Measurements from ENCODE around the gene MUSTN1.

The MUSTN1 gene

DNA sequence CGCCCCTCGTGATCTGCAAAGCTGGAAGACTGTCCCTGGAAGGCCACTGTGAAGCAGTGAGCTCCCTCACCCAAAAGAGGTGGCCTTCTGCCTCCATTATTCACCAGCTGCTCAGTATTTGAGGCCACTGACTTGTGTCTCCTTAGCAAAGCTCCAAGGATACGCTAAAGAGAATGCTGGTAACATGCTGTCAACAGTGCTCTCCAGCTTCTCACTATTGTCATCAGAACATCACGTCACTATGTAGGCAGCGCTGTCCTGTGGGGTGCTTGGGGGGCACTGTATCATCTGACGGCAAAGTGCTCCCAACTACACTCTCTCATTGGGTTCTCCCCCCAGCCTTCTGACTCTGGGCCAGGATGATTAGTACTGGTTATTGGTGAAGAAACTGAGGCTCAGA lies 18.6 kb downstream of the MUSTN1 start:
- no peak overlapping the region for H3K9ac ChIP-seq (ENCODE audit: low read depth, low read length)
- no peaks in the 10 kb centered on the region for H3K27me3 ChIP-seq (ENCODE audit: insufficient read depth, low read length, poor library complexity)

DNA sequence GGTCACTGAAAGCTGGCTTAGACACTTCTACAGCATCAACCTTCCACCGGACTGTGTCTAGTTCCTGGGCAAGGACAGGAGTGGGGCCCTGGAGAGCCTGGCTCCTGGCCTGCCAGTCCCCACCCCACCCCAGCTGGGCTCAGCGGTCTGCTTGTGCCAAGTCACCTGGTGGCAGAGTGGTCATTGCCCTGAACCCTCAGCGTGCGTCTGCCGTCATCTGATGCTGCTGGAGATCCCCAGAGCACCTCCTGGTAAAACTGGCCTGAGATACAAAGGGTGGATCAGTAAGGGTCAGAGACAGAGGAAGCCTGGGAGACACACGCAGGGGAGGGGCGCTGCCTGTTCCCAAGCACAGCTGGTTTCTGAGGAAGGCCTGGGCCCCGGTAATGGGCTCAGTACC lies 21.0 kb downstream of the MUSTN1 start:
- Histone ChIP-seq H4K20me1 (ENCODE audit: insufficient read depth, low read length) (no peaks in the 10 kb centered on the region), H3K27ac (ENCODE audit: low read length) (no peak overlapping the region), H3K36me3 (ENCODE audit: insufficient read depth, low read length) (no peaks in the 10 kb centered on the region), H3K79me2 (ENCODE audit: insufficient read depth, low read length) (no peaks in the 10 kb centered on the region), H3K27me3 (ENCODE audit: insufficient read depth, low read length, poor library complexity) (no peaks in the 10 kb centered on the region), H2AFZ (ENCODE audit: low read depth, low read length) (no peak overlapping the region), H3K4me1 (ENCODE audit: insufficient read depth, low read length) (0 out of 2 replicates have a peak, but pooled peaks cover 3% of the 10 kb centered on the region), H3K4me3 (ENCODE audit: low read depth in 1 of 2, low read length in 2 of 2) (no peak overlapping the region), H3K9ac (ENCODE audit: low read depth, low read length) (no peak overlapping the region), H3K4me2 (ENCODE audit: insufficient read depth, low read length) (no peak overlapping the region), H3K9me3 (ENCODE audit: insufficient read depth, low read length, severe bottlenecking) (no peaks in the 10 kb centered on the region)
- DNase-seq (no peak), ATAC-seq (ENCODE audit: insufficient read depth, low read depth) (no peak)
- TF ChIP-seq, protein P1, sequence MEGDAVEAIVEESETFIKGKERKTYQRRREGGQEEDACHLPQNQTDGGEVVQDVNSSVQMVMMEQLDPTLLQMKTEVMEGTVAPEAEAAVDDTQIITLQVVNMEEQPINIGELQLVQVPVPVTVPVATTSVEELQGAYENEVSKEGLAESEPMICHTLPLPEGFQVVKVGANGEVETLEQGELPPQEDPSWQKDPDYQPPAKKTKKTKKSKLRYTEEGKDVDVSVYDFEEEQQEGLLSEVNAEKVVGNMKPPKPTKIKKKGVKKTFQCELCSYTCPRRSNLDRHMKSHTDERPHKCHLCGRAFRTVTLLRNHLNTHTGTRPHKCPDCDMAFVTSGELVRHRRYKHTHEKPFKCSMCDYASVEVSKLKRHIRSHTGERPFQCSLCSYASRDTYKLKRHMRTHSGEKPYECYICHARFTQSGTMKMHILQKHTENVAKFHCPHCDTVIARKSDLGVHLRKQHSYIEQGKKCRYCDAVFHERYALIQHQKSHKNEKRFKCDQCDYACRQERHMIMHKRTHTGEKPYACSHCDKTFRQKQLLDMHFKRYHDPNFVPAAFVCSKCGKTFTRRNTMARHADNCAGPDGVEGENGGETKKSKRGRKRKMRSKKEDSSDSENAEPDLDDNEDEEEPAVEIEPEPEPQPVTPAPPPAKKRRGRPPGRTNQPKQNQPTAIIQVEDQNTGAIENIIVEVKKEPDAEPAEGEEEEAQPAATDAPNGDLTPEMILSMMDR (IDR thresholded peaks at IDR 0.05; ENCODE audit: borderline replicate concordance, extremely low read depth, low read length, poor library complexity, severe bottlenecking): no peak
- no peak for TF ChIP-seq EZH2 (IDR thresholded peaks at IDR 0.05; ENCODE audit: borderline replicate concordance, low read depth, low read length, severe bottlenecking)

More for the DNA sequence above, 18.6 kb downstream of the MUSTN1 start:
- ATAC-seq (ENCODE audit: insufficient read depth, low read depth) (no peak), DNase-seq (no peak)
- H3K79me2 ChIP-seq (ENCODE audit: insufficient read depth, low read length): no peaks in the 10 kb centered on the region
- H3K9me3 ChIP-seq (ENCODE audit: insufficient read depth, low read length, severe bottlenecking): no peaks in the 10 kb centered on the region
- H3K4me1 ChIP-seq (ENCODE audit: insufficient read depth, low read length): no peaks in the 10 kb centered on the region
- no peaks in the 10 kb centered on the region for H3K36me3 ChIP-seq (ENCODE audit: insufficient read depth, low read length)
- H3K27ac ChIP-seq (ENCODE audit: low read length): no peak overlapping the region
- no peak overlapping the region for H2AFZ ChIP-seq (ENCODE audit: low read depth, low read length)
- H4K20me1 ChIP-seq (ENCODE audit: insufficient read depth, low read length): no peaks in the 10 kb centered on the region
- H3K4me3 ChIP-seq (ENCODE audit: low read depth in 1 of 2, low read length in 2 of 2): no peak overlapping the region
- TF ChIP-seq EZH2 (IDR thresholded peaks at IDR 0.05; ENCODE audit: borderline replicate concordance, low read depth, low read length, severe bottlenecking): no peak
- TF ChIP-seq, protein P1 (IDR thresholded peaks at IDR 0.05; ENCODE audit: borderline replicate concordance, extremely low read depth, low read length, poor library complexity, severe bottlenecking): no peak
- no peak overlapping the region for H3K4me2 ChIP-seq (ENCODE audit: insufficient read depth, low read length)

DNA sequence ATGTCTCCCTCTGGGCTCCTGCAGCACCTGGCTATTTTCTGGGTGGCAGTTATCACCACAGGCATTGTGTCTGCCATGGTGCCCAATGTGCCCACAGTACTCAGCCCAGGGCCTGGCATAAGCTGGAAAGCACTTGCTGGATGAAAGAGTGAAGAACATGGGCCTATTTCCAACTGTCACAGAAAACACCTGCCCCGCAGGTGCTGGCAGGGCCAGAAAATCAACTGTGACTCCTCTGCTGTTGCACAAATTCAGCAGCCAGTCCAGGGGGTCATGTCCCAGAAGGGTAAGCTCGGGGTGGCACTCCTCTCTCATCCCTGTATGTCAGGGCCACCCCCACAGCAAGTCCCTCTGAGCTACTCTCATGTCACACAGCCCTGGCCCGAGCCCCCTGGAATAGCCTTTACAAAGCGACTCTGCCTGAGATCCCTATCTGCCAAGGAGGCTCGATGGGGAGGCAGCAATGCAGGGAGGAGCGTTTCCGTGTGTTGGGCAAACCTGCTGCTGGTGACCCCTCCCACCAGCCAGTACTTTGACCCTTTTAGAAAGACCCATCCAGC lies 23.3 kb downstream of the MUSTN1 start:
- Histone ChIP-seq H2AFZ (ENCODE audit: low read depth, low read length) (no peak overlapping the region), H3K4me1 (ENCODE audit: insufficient read depth, low read length) (0 out of 2 replicates have a peak, but pooled peaks cover 3% of the 10 kb centered on the region), H4K20me1 (ENCODE audit: insufficient read depth, low read length) (no peaks in the 10 kb centered on the region), H3K9ac (ENCODE audit: low read depth, low read length) (no peak overlapping the region), H3K9me3 (ENCODE audit: insufficient read depth, low read length, severe bottlenecking) (no peaks in the 10 kb centered on the region), H3K4me2 (ENCODE audit: insufficient read depth, low read length) (no peak overlapping the region), H3K27me3 (ENCODE audit: insufficient read depth, low read length, poor library complexity) (no peaks in the 10 kb centered on the region), H3K79me2 (ENCODE audit: insufficient read depth, low read length) (no peaks in the 10 kb centered on the region), H3K36me3 (ENCODE audit: insufficient read depth, low read length) (no peaks in the 10 kb centered on the region), H3K4me3 (ENCODE audit: low read depth in 1 of 2, low read length in 2 of 2) (no peak overlapping the region), H3K27ac (ENCODE audit: low read length) (no peak overlapping the region)
- DNase-seq: no peak
- TF ChIP-seq, protein P1 (IDR thresholded peaks at IDR 0.05; ENCODE audit: borderline replicate concordance, extremely low read depth, low read length, poor library complexity, severe bottlenecking): no peak
- no peak for TF ChIP-seq EZH2 (IDR thresholded peaks at IDR 0.05; ENCODE audit: borderline replicate concordance, low read depth, low read length, severe bottlenecking)
- no peak for ATAC-seq (ENCODE audit: insufficient read depth, low read depth)

Measured in DND-41 (cell line).